ENCODE measurements around the gene PCDH9. TPM values are rescaled to one million over a fixed set of nuclear protein-coding genes. Genes with fewer than 3 reads are reported as not detected.

Gene PCDH9
- total and polyA plus RNA-seq, 7 experiments from 2014 or later = 0.08 to 1.3 (median 0.21) TPM

- Mint-ChIP-seq H3K27me3 (no peaks in the 10 kb centered on the region), H3K27ac (no peak overlapping the region), H3K4me3 (no peak overlapping the region), H3K9me3 (peaks cover 0 to 17% (median 6%) of the 10 kb centered on the region in 11 donors), H3K36me3 (no peaks in the 10 kb centered on the region), H3K4me1 (no peaks in the 10 kb centered on the region)
- H3K27ac ChIP-seq (ENCODE audit: low read depth, low read length) = no peak overlapping the region
- no peaks in the 10 kb centered on the region for H3K4me1 ChIP-seq (ENCODE audit: control insufficient read depth in 2 of 2, insufficient read depth in 2 of 2, low read length in 2 of 2)
- no peak overlapping the region for H3K4me3 ChIP-seq (ENCODE audit: low read length)
- no peak for DNase-seq
- CTCF ChIA-PET = interaction anchor here (0.7 kb wide), 1 partner anchor 262 kb away, joined by 3 read pairs; no protein-coding TSS in a partner anchor
- POLR2A ChIA-PET = no interaction called here
- H3K9me3 ChIP-seq (ENCODE audit: control insufficient read depth in 2 of 3, low read length in 3 of 3) = no peaks in the 10 kb centered on the region
- H3K27me3 ChIP-seq (ENCODE audit: control insufficient read depth in 2 of 2, insufficient read depth in 2 of 2, low read length in 2 of 2) = no peaks in the 10 kb centered on the region
- intact Hi-C loops (cut with micrococcal nuclease) = no loop called here
- no peak for ATAC-seq
- no peaks in the 10 kb centered on the region for H3K36me3 ChIP-seq (ENCODE audit: control insufficient read depth in 2 of 3, insufficient read depth in 3 of 3, low read length in 3 of 3)
These were observed 541.0 kb downstream of the PCDH9 start for GRCh38 chr13:66689037-66689619.

- H3K4me3 ChIP-seq (ENCODE audit: low read length) = no peak overlapping the region
- H3K4me3 Mint-ChIP-seq = no peak overlapping the region
- H3K9me3 ChIP-seq (ENCODE audit: control insufficient read depth in 2 of 3, low read length in 3 of 3) = no peaks in the 10 kb centered on the region
- H3K27me3 ChIP-seq (ENCODE audit: control insufficient read depth in 2 of 2, insufficient read depth in 2 of 2, low read length in 2 of 2) = no peaks in the 10 kb centered on the region
- no peak overlapping the region for H3K27ac ChIP-seq (ENCODE audit: low read depth, low read length)
- intact Hi-C loops (cut with micrococcal nuclease) = no loop called here
- no peaks in the 10 kb centered on the region for H3K4me1 Mint-ChIP-seq
- DNase-seq (no peak), ATAC-seq (no peak)
- H3K9me3 Mint-ChIP-seq = peaks cover 0 to 14% (median 6%) of the 10 kb centered on the region in 11 donors
- H3K27ac Mint-ChIP-seq = no peak overlapping the region
- H3K4me1 ChIP-seq (ENCODE audit: control insufficient read depth in 2 of 2, insufficient read depth in 2 of 2, low read length in 2 of 2) = no peaks in the 10 kb centered on the region
- ChIA-PET CTCF (no interaction called here), POLR2A (no interaction called here)
- H3K36me3 ChIP-seq (ENCODE audit: control insufficient read depth in 2 of 3, insufficient read depth in 3 of 3, low read length in 3 of 3) = no peaks in the 10 kb centered on the region
- H3K36me3 Mint-ChIP-seq = no peaks in the 10 kb centered on the region
- no peaks in the 10 kb centered on the region for H3K27me3 Mint-ChIP-seq
These were observed 548.7 kb downstream of the PCDH9 start for GRCh38 chr13:66681403-66681802.

- no peaks in the 10 kb centered on the region for H3K27me3 ChIP-seq (ENCODE audit: control insufficient read depth in 2 of 2, insufficient read depth in 2 of 2, low read length in 2 of 2)
- Mint-ChIP-seq H3K9me3 (peaks cover 0 to 12% (median 4%) of the 10 kb centered on the region in 11 donors), H3K27ac (no peak overlapping the region), H3K4me1 (no peaks in the 10 kb centered on the region), H3K4me3 (no peak overlapping the region), H3K36me3 (no peaks in the 10 kb centered on the region), H3K27me3 (no peaks in the 10 kb centered on the region)
- ChIA-PET POLR2A (no interaction called here), CTCF (no interaction called here)
- ATAC-seq (no peak), DNase-seq (no peak)
- intact Hi-C loops (cut with micrococcal nuclease) = no loop called here
- H3K27ac ChIP-seq (ENCODE audit: low read depth, low read length) = no peak overlapping the region
- H3K9me3 ChIP-seq (ENCODE audit: control insufficient read depth in 2 of 3, low read length in 3 of 3) = no peaks in the 10 kb centered on the region
- no peak overlapping the region for H3K4me3 ChIP-seq (ENCODE audit: low read length)
- H3K4me1 ChIP-seq (ENCODE audit: control insufficient read depth in 2 of 2, insufficient read depth in 2 of 2, low read length in 2 of 2) = no peaks in the 10 kb centered on the region
- H3K36me3 ChIP-seq (ENCODE audit: control insufficient read depth in 2 of 3, insufficient read depth in 3 of 3, low read length in 3 of 3) = no peaks in the 10 kb centered on the region
These were observed 550.1 kb downstream of the PCDH9 start for GRCh38 chr13:66680031-66680430.

- no peaks in the 10 kb centered on the region for H3K27me3 ChIP-seq (ENCODE audit: control insufficient read depth in 2 of 2, insufficient read depth in 2 of 2, low read length in 2 of 2)
- no peaks in the 10 kb centered on the region for H3K27me3 Mint-ChIP-seq
- no peaks in the 10 kb centered on the region for H3K4me1 ChIP-seq (ENCODE audit: control insufficient read depth in 2 of 2, insufficient read depth in 2 of 2, low read length in 2 of 2)
- H3K9me3 Mint-ChIP-seq = peaks cover 0 to 13% (median 6%) of the 10 kb centered on the region in 11 donors
- H3K36me3 ChIP-seq (ENCODE audit: control insufficient read depth in 2 of 3, insufficient read depth in 3 of 3, low read length in 3 of 3) = no peaks in the 10 kb centered on the region
- H3K27ac Mint-ChIP-seq = no peak overlapping the region
- H3K4me1 Mint-ChIP-seq = no peaks in the 10 kb centered on the region
- DNase-seq = no peak
- H3K36me3 Mint-ChIP-seq = peaks cover 0 to 4% (median 0%) of the 10 kb centered on the region in 5 donors
- POLR2A ChIA-PET = no interaction called here
- no peak overlapping the region for H3K4me3 Mint-ChIP-seq
- ATAC-seq = no peak
- H3K9me3 ChIP-seq (ENCODE audit: control insufficient read depth in 2 of 3, low read length in 3 of 3) = no peaks in the 10 kb centered on the region
- H3K27ac ChIP-seq (ENCODE audit: low read depth, low read length) = no peak overlapping the region
- no peak overlapping the region for H3K4me3 ChIP-seq (ENCODE audit: low read length)
- CTCF ChIA-PET = no interaction called here
- intact Hi-C loops (cut with micrococcal nuclease) = no loop called here
These were observed 554.5 kb downstream of the PCDH9 start for GRCh38 chr13:66675620-66676019.

- no peak overlapping the region for H3K27ac ChIP-seq (ENCODE audit: low read depth, low read length)
- Mint-ChIP-seq H3K4me3 (no peak overlapping the region), H3K36me3 (peaks cover 0 to 4% (median 0%) of the 10 kb centered on the region in 5 donors), H3K27me3 (no peaks in the 10 kb centered on the region), H3K9me3 (peaks cover 0 to 19% (median 8%) of the 10 kb centered on the region in 11 donors), H3K27ac (no peak overlapping the region), H3K4me1 (no peaks in the 10 kb centered on the region)
- no peaks in the 10 kb centered on the region for H3K27me3 ChIP-seq (ENCODE audit: control insufficient read depth in 2 of 2, insufficient read depth in 2 of 2, low read length in 2 of 2)
- no peak overlapping the region for H3K4me3 ChIP-seq (ENCODE audit: low read length)
- ATAC-seq = no peak
- DNase-seq = no peak
- no peaks in the 10 kb centered on the region for H3K9me3 ChIP-seq (ENCODE audit: control insufficient read depth in 2 of 3, low read length in 3 of 3)
- no peaks in the 10 kb centered on the region for H3K4me1 ChIP-seq (ENCODE audit: control insufficient read depth in 2 of 2, insufficient read depth in 2 of 2, low read length in 2 of 2)
- POLR2A ChIA-PET = no interaction called here
- intact Hi-C loops (cut with micrococcal nuclease) = no loop called here
- CTCF ChIA-PET = no interaction called here
- no peaks in the 10 kb centered on the region for H3K36me3 ChIP-seq (ENCODE audit: control insufficient read depth in 2 of 3, insufficient read depth in 3 of 3, low read length in 3 of 3)
These were observed 556.7 kb downstream of the PCDH9 start for GRCh38 chr13:66673401-66673800.

- Histone ChIP-seq H3K36me3 (ENCODE audit: control insufficient read depth in 2 of 3, insufficient read depth in 3 of 3, low read length in 3 of 3) (no peaks in the 10 kb centered on the region), H3K4me1 (ENCODE audit: control insufficient read depth in 2 of 2, insufficient read depth in 2 of 2, low read length in 2 of 2) (no peaks in the 10 kb centered on the region), H3K27me3 (ENCODE audit: control insufficient read depth in 2 of 2, insufficient read depth in 2 of 2, low read length in 2 of 2) (no peaks in the 10 kb centered on the region), H3K9me3 (ENCODE audit: control insufficient read depth in 2 of 3, low read length in 3 of 3) (no peaks in the 10 kb centered on the region), H3K27ac (ENCODE audit: low read depth, low read length) (no peak overlapping the region), H3K4me3 (ENCODE audit: low read length) (no peak overlapping the region)
- Mint-ChIP-seq H3K27ac (no peak overlapping the region), H3K9me3 (peaks cover 0 to 15% (median under 1%) of the 10 kb centered on the region in 11 donors), H3K4me3 (no peak overlapping the region), H3K36me3 (no peaks in the 10 kb centered on the region), H3K27me3 (no peaks in the 10 kb centered on the region), H3K4me1 (no peaks in the 10 kb centered on the region)
- DNase-seq (no peak), ATAC-seq (no peak)
- POLR2A ChIA-PET = no interaction called here
- CTCF ChIA-PET = no interaction called here
- intact Hi-C loops (cut with micrococcal nuclease) = no loop called here
These were observed 564.1 kb downstream of the PCDH9 start for GRCh38 chr13:66665991-66666390.

- Histone ChIP-seq H3K27me3 (ENCODE audit: control insufficient read depth in 2 of 2, insufficient read depth in 2 of 2, low read length in 2 of 2) (no peaks in the 10 kb centered on the region), H3K4me1 (ENCODE audit: control insufficient read depth in 2 of 2, insufficient read depth in 2 of 2, low read length in 2 of 2) (no peaks in the 10 kb centered on the region), H3K36me3 (ENCODE audit: control insufficient read depth in 2 of 3, insufficient read depth in 3 of 3, low read length in 3 of 3) (no peaks in the 10 kb centered on the region), H3K27ac (ENCODE audit: low read depth, low read length) (no peak overlapping the region), H3K9me3 (ENCODE audit: control insufficient read depth in 2 of 3, low read length in 3 of 3) (no peaks in the 10 kb centered on the region), H3K4me3 (ENCODE audit: low read length) (no peak overlapping the region)
- Mint-ChIP-seq H3K4me1 (no peaks in the 10 kb centered on the region), H3K9me3 (peaks cover 0 to 3% (median 0%) of the 10 kb centered on the region in 11 donors), H3K27me3 (no peaks in the 10 kb centered on the region), H3K36me3 (no peaks in the 10 kb centered on the region), H3K27ac (no peak overlapping the region), H3K4me3 (no peak overlapping the region)
- no peak for ATAC-seq
- intact Hi-C loops (cut with micrococcal nuclease) = no loop called here
- DNase-seq = no peak
- CTCF ChIA-PET = no interaction called here
- POLR2A ChIA-PET = no interaction called here
These were observed 566.4 kb downstream of the PCDH9 start for GRCh38 chr13:66663711-66664110.
